Measurements from ENCODE around the gene DOHH.
"Not testable (repeated sequence)": the region's sequence is repeated elsewhere in the genome, so short reads cannot be mapped to it uniquely, and the experiment has no call there.

The DOHH gene

GRCh38 chr19:3455393-3455955, 45.0 kb downstream of the DOHH start:
- Histone ChIP-seq H3K9me3 (ENCODE audit: control insufficient read depth, low read length) (no peaks in the 10 kb centered on the region), H3K4me1 (ENCODE audit: control insufficient read depth, insufficient read depth, low read length, poor library complexity, severe bottlenecking) (peaks cover 22% of the 10 kb centered on the region), H3K4me3 (ENCODE audit: extremely low read depth, insufficient read depth, low read length, poor library complexity, severe bottlenecking) (no peak overlapping the region), H3K27ac (ENCODE audit: low read depth, low read length, severe bottlenecking) (no peak overlapping the region), H3K36me3 (ENCODE audit: control insufficient read depth, insufficient read depth, low read length) (peaks cover 8% of the 10 kb centered on the region)
- 96 to 97% methylated on average over 7 of the region's 7 CpGs for WGBS, 2 experiments (ENCODE audit: insufficient coverage in 2 of 2)

DNA sequence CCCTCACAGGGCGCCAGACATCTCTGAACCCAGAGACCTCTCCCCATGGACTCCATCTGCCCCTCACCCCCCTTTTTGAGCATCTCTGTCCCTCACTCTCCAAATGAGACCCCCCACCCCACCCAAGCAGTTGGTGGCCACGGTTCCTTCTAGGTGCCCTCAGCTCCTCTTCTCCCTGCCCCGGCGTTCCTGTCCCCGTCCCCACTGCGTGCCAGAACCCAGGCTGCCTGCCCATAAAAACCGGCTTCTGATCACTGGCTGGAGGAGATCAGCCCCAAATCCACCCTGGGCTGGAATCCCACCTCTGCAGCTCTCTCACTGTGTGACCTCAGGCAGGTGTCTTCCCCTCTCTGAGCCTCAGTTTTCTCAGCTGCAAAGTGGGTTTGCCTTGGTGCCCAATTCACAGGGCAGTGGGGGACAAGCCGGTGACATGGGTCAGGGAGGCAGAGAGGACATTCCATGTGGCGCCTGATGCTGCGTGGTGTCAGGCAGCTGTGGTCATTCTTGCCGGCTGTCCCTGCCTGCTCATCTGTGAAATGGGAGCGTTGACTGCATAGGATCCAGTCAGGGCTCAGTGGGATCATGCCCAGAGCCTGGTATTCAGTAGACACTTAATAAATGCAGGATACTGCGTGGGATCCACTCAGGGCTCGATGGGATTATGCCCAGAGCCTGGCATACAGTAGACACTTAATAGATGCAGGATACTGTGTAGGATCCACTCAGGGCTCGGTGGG, 45.6 kb downstream of the DOHH start:
- WGBS, 2 experiments (ENCODE audit: insufficient coverage in 2 of 2): 93 to 95% methylated on average over 13 to 14 of the region's 15 CpGs
- peaks cover 22% of the 10 kb centered on the region for H3K4me1 ChIP-seq (ENCODE audit: control insufficient read depth, insufficient read depth, low read length, poor library complexity, severe bottlenecking)
- no peaks in the 10 kb centered on the region for H3K9me3 ChIP-seq (ENCODE audit: control insufficient read depth, low read length)

DNA sequence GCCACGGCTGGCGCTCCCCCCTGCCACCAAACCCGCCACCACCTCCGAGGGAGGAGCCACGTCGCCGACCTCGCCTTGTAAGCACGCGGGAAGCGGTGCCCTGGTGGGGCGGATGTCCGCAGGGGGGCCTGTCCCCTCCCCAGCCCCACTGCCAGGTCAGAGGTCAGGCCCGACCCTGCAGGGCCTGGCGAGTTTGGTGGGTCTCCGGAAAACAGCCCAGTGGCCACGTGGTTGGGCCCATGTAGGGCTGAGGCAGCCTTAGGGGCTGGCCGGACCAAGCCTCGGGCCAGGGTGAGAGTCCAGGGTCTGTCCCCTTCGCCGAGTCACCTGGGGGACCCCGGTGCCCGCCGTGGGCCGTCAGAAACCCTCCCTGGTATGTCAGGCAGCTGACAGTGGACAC, 46.6 kb downstream of the DOHH start:
- WGBS, 2 experiments (ENCODE audit: insufficient coverage in 2 of 2): 92 to 95% methylated on average over 14 to 24 of the region's 25 CpGs
- peaks cover 8% of the 10 kb centered on the region for H3K36me3 ChIP-seq (ENCODE audit: control insufficient read depth, insufficient read depth, low read length)
- H3K9me3 ChIP-seq (ENCODE audit: control insufficient read depth, low read length): no peaks in the 10 kb centered on the region
- no peak overlapping the region for H3K27ac ChIP-seq (ENCODE audit: low read depth, low read length, severe bottlenecking)
- H3K4me3 ChIP-seq (ENCODE audit: extremely low read depth, insufficient read depth, low read length, poor library complexity, severe bottlenecking): no peak overlapping the region
- peaks cover 14% of the 10 kb centered on the region for H3K4me1 ChIP-seq (ENCODE audit: control insufficient read depth, insufficient read depth, low read length, poor library complexity, severe bottlenecking)

More for the DNA sequence above, 45.6 kb downstream of the DOHH start:
- Histone ChIP-seq H3K36me3 (ENCODE audit: control insufficient read depth, insufficient read depth, low read length) (peaks cover 8% of the 10 kb centered on the region), H3K27ac (ENCODE audit: low read depth, low read length, severe bottlenecking) (no peak overlapping the region), H3K4me3 (ENCODE audit: extremely low read depth, insufficient read depth, low read length, poor library complexity, severe bottlenecking) (no peak overlapping the region)

DNA sequence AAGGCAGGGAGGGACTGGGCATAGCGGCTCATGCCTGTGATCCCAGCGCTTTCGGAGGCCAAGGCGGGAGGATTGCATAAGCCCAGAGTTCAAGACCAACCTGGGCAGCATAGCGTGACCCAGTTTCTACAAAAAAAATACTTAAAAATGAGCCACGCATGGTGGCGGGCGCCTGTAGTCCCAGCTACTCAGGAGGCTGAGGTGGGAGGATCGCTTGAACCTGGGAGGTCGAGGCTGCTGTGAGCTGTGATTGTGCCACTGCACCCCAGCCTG, 47.6 kb downstream of the DOHH start:
- H3K4me3 ChIP-seq (ENCODE audit: extremely low read depth, insufficient read depth, low read length, poor library complexity, severe bottlenecking); H3K27ac ChIP-seq (ENCODE audit: low read depth, low read length, severe bottlenecking); H3K36me3 ChIP-seq (ENCODE audit: control insufficient read depth, insufficient read depth, low read length); H3K4me1 ChIP-seq (ENCODE audit: control insufficient read depth, insufficient read depth, low read length, poor library complexity, severe bottlenecking); H3K9me3 ChIP-seq (ENCODE audit: control insufficient read depth, low read length): not testable (repeated sequence)
- WGBS, 2 experiments (ENCODE audit: insufficient coverage in 2 of 2): 94 to 97% methylated on average over 9 to 10 of the region's 10 CpGs

DNA sequence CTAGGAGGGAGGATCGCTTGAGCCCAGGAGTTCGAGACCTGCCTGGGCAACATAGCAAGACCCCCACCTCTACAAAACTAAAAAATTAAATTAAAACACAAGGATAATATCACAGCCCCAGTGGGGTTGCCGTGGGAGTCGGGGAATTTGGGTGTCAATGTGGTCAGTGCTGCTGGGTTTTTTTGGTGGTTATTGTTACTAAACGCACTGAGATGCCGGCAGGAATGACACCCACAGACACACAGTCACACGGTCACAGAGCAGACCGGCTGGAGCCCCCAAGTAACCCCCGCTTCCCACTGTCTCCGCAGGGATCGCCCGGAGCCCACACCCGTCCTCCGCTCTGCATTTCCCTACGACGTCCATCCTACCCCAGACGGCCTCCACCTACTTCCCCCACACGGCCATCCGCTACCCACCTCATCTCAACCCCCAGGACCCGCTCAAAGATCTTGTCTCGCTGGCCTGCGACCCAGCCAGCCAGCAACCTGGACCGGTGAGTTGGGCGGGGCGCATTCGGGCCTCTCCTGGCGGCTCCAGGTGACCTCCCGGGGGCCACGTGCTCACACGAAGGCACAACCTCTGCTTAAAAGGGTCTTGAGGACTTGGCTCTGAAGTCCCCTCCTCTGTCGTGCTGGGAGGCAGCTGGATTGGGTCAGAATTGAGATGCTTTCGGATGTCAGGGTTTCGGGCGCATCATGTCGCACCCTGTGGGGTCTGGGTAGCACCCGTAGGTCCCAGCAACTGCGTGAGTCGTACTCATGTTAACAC, 48.1 kb downstream of the DOHH start:
- WGBS, 2 experiments (ENCODE audit: insufficient coverage in 2 of 2): 95% methylated on average over 25 to 33 of the region's 38 CpGs

GRCh38 chr19:3451451-3451866, 49.0 kb downstream of the DOHH start:
- no peaks in the 10 kb centered on the region for H3K4me1 ChIP-seq (ENCODE audit: control insufficient read depth, insufficient read depth, low read length, poor library complexity, severe bottlenecking)
- no peak overlapping the region for H3K4me3 ChIP-seq (ENCODE audit: extremely low read depth, insufficient read depth, low read length, poor library complexity, severe bottlenecking)
- 92 to 94% methylated on average over 5 to 7 of the region's 10 CpGs for WGBS, 2 experiments (ENCODE audit: insufficient coverage in 2 of 2)
- H3K9me3 ChIP-seq (ENCODE audit: control insufficient read depth, low read length): no peaks in the 10 kb centered on the region
- H3K27ac ChIP-seq (ENCODE audit: low read depth, low read length, severe bottlenecking): peak overlapping the region; percentile 75
- peaks cover 8% of the 10 kb centered on the region for H3K36me3 ChIP-seq (ENCODE audit: control insufficient read depth, insufficient read depth, low read length)

More for the DNA sequence above, 48.1 kb downstream of the DOHH start:
- Histone ChIP-seq H3K36me3 (ENCODE audit: control insufficient read depth, insufficient read depth, low read length) (peaks cover 8% of the 10 kb centered on the region), H3K4me3 (ENCODE audit: extremely low read depth, insufficient read depth, low read length, poor library complexity, severe bottlenecking) (no peak overlapping the region), H3K9me3 (ENCODE audit: control insufficient read depth, low read length) (no peaks in the 10 kb centered on the region), H3K27ac (ENCODE audit: low read depth, low read length, severe bottlenecking) (no peak overlapping the region), H3K4me1 (ENCODE audit: control insufficient read depth, insufficient read depth, low read length, poor library complexity, severe bottlenecking) (no peaks in the 10 kb centered on the region)

- Histone ChIP-seq H3K27ac (ENCODE audit: low read depth, low read length, severe bottlenecking) (peak overlapping the region; percentile 75), H3K9me3 (ENCODE audit: control insufficient read depth, low read length) (no peaks in the 10 kb centered on the region)
- WGBS, 2 experiments (ENCODE audit: insufficient coverage in 2 of 2): 75 to 87% methylated on average over 10 to 12 of the region's 12 CpGs
Observed at GRCh38 chr19:3450796-3451411, 49.6 kb downstream of the DOHH start.

DNA sequence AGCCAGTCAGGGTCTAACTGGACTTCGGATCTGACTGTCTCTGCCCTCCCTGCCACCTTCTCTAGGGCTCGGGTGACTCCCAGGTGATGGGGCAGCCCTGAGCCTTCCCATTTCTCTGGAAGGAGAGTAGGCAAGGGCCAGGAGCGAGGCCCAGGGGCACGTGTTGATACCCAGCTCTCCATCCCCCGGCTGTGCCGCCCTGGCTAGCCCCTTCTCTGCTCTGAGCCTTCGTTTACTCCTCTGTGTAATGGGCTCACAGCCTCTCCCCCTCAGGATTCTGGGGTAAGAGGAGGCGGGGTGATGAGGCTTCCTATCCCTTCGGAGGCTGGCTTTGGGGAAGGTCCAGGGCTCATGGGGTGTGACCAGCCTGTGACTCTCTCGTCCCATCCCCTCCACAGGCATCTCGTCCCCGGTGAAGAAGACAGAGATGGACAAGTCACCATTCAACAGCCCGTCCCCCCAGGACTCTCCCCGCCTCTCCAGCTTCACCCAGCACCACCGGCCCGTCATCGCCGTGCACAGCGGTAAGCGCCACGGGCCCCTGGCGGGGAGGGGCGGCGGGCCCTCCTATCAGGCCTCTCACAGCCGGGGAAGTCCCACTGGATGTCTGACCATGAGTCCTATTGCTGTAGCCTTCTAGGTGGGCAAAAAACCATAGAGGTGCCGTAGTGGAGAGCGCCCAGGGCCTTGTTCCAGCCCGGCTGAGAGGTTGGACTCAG, 51.7 kb downstream of the DOHH start:
- H3K27ac ChIP-seq (ENCODE audit: low read depth, low read length, severe bottlenecking): no peak overlapping the region
- H3K4me3 ChIP-seq (ENCODE audit: extremely low read depth, insufficient read depth, low read length, poor library complexity, severe bottlenecking): no peak overlapping the region
- H3K36me3 ChIP-seq (ENCODE audit: control insufficient read depth, insufficient read depth, low read length): peaks cover 8% of the 10 kb centered on the region
- no peaks in the 10 kb centered on the region for H3K9me3 ChIP-seq (ENCODE audit: control insufficient read depth, low read length)
- WGBS, 2 experiments (ENCODE audit: insufficient coverage in 2 of 2): 92 to 94% methylated on average over 22 to 28 of the region's 28 CpGs
- H3K4me1 ChIP-seq (ENCODE audit: control insufficient read depth, insufficient read depth, low read length, poor library complexity, severe bottlenecking): peaks cover 13% of the 10 kb centered on the region

More at GRCh38 chr19:3450796-3451411, 49.6 kb downstream of the DOHH start:
- Histone ChIP-seq H3K4me1 (ENCODE audit: control insufficient read depth, insufficient read depth, low read length, poor library complexity, severe bottlenecking) (no peaks in the 10 kb centered on the region), H3K4me3 (ENCODE audit: extremely low read depth, insufficient read depth, low read length, poor library complexity, severe bottlenecking) (no peak overlapping the region), H3K36me3 (ENCODE audit: control insufficient read depth, insufficient read depth, low read length) (peaks cover 8% of the 10 kb centered on the region)

DNA sequence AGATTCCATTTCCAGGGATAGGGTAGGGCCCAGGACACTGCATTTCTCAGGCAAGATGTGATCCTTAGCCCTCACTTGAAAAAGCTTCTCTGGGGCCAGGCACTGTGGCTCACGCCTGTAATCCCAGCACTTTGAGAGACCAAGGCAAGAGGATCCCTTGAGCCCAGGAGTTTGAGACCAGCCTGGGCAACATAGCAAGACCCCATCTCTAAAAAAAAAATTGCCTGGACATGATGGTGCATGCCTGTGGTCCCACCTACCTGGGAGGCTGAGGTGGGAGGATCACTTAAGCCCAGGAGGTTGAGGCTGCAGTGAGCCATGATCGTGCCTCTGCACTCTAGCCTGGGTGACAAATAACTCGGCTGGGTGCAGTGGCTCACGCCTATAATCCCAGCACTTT, 53.8 kb downstream of the DOHH start:
- H3K4me3 ChIP-seq (ENCODE audit: extremely low read depth, insufficient read depth, low read length, poor library complexity, severe bottlenecking); H3K9me3 ChIP-seq (ENCODE audit: control insufficient read depth, low read length); H3K27ac ChIP-seq (ENCODE audit: low read depth, low read length, severe bottlenecking); H3K36me3 ChIP-seq (ENCODE audit: control insufficient read depth, insufficient read depth, low read length): not testable (repeated sequence)
- H3K4me1 ChIP-seq (ENCODE audit: control insufficient read depth, insufficient read depth, low read length, poor library complexity, severe bottlenecking): peaks cover 19% of the 10 kb centered on the region
- 91 to 94% methylated on average over 2 to 3 of the region's 4 CpGs for WGBS, 2 experiments (ENCODE audit: insufficient coverage in 2 of 2)

GRCh38 chr19:3444695-3445234, 55.7 kb downstream of the DOHH start:
- Histone ChIP-seq H3K9me3 (ENCODE audit: control insufficient read depth, low read length) (no peaks in the 10 kb centered on the region), H3K4me3 (ENCODE audit: extremely low read depth, insufficient read depth, low read length, poor library complexity, severe bottlenecking) (no peak overlapping the region), H3K27ac (ENCODE audit: low read depth, low read length, severe bottlenecking) (peak overlapping the region; percentile 67), H3K4me1 (ENCODE audit: control insufficient read depth, insufficient read depth, low read length, poor library complexity, severe bottlenecking) (peaks cover 23% of the 10 kb centered on the region), H3K36me3 (ENCODE audit: control insufficient read depth, insufficient read depth, low read length) (no peaks in the 10 kb centered on the region)
- WGBS, 2 experiments (ENCODE audit: insufficient coverage in 2 of 2): 71 to 73% methylated on average over 23 to 24 of the region's 24 CpGs

All from mesodermal cell (in vitro differentiated cells).